ENCODE measurements around the gene TXNRD2.
A peak's percentile ranks its signal among the peaks of the same experiment; 100 is the strongest.

Gene TXNRD2

DNA sequence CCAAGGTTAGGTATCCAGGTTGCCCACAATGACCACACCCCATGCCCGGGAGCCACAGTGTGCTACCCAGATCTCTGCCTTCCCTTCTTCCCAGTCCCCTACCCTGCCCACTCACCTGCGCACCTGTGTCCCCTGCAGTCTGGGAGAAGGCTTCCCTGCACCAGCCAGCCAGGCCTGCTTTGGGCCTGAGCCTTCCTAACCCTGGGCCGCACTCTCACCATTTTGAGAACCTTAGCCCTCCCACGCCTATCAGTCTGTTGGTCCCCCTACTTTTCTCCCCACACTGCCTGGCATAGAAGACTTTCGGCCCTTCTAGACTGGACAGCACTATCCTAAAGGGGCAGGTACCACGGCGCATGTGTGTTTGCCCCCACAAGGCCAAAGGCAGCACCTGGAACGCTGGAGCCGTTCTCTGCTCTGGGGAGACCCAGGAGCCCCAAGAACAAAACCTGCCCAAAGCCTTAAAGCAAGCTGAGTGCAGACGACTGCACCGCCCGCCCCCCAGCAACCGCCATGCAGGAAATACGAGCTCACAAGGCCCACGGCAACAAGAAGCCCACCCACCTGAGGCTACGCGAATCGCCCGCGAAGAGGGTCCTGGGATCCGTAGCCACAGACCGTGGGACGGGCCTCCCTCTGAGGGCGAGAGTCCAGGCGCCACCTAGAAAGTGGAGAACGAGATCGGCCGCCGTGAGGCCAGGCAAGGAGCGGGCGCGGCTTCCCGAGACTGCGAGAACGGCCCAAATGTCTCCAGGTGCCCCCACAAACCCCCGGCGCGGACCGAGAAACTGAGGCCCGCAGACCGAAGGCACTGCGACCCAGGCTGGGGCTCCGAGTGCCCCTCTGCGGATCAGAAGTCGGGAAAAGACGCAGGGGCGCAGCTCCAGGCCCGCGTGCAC, 87.5 kb downstream of the TXNRD2 start:
- no peak for DNase-seq (ENCODE audit: low read depth, low spot score)
- H3K27ac ChIP-seq: peak overlapping the region; percentile 76

DNA sequence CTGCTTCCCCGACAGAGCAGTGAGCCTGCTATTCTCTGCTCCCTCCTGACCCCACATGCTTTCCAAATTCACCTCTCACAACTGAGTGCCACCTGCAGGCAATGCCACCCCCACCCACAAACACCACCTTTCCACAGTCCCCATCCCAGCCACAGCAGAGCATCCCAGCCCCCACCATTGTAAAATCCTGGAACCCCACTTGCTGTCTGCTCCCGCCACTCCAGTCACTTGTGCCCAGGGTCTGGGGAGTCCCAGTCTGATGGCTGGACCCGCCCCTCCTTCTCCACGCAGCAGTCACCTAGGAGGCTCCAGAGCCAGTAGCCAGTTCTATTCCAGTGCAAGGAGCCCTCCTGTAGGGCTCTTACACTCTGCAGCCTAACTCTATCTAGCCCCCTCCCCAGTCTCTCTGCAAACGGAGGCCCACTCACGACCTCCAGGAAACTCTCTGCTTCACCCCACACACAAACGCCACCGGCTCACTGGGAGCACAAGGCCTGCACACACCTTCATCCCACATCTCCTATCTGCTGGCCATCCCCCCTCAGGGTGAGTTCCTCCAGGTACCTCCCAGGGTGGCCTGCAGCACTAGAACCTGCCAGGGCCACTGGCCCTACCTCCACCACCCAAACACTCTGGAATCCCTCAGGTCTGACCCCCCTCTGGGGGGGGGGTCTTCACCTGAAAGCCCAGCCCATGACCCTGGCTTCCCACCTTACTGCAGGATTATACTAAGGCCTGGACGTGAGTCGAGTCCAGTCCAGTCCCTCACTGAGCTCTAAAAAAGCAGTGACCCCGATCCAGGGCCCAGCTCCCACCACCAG, 88.3 kb downstream of the TXNRD2 start:
- DNase-seq (ENCODE audit: low read depth, low spot score): no peak
- peak overlapping the region; percentile 76 for H3K27ac ChIP-seq

DNA sequence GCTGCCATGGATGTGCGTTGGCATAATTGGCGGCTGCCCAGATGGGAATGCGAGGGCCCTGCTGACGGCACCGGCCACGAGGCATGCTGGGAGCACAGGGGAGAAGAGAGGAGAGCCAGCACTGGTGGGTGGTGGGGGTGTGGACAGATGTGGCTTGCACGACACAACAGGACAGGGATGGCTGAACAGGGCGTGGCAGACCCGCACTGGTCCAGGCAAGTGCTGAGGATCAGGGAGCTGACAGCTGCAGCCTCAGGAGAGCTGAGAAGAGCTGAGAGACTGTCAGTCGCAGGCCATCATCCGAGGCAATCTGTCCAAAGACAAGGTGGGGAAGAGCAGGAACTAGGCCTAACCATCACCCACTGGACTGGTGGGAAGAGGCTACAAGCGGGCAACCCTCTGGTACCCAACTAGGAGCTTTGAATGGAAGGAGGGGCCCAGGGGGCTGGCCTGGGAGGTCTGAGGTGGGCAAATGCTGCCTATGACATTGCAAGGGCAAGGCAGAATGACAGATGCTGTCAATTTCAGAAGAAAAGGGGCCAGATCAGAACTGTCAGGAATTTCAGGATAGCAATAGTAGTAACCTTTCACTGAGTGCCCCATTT, 89.3 kb downstream of the TXNRD2 start:
- peak overlapping the region; percentile 76 for H3K27ac ChIP-seq
- DNase-seq (ENCODE audit: low read depth, low spot score): no peak

DNA sequence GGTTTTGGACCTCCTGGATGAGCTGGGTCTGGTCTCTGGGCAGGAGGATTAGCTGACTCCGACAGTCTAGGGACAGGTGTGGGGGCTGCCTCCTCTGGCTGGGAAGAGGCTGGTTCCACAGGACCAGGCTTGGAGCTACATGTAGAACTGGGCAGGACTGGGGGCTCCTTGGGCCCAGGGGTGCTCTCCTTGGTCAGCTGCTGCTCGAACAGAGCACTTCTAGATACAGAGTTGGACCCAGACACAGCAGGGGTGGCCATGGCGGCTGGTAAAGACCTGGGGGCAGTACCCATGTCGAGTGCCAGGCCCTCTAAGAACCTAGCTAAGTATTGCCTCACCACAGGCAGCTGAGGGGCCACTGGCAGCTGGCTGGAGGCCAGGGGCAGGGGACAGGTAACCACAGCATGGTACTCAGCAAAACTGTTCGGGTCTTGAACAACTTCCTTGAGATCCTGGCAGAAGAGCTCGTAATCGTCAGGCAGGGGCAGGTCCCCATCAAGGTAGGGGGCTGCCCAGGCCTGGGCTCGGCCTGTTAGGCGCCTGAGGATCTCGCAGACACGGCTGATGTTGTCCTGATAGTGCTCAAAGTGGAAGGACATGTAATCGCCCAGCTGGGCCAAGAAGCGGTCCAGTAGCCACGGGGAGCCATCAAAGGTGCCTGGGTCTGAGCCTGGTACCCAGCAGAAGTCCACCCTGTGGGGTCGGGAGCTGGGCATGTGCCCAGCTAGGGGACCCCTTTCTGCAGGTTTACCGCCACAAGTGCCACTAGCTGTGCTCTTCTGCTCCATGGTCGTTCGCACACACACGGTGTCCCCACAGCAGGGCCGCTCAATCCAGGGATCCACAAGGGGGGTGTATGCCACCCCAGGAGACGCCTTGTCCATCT, 90.1 kb downstream of the TXNRD2 start:
- DNase-seq (ENCODE audit: low read depth, low spot score): no peak
- peak overlapping the region; percentile 76 for H3K27ac ChIP-seq

DNA sequence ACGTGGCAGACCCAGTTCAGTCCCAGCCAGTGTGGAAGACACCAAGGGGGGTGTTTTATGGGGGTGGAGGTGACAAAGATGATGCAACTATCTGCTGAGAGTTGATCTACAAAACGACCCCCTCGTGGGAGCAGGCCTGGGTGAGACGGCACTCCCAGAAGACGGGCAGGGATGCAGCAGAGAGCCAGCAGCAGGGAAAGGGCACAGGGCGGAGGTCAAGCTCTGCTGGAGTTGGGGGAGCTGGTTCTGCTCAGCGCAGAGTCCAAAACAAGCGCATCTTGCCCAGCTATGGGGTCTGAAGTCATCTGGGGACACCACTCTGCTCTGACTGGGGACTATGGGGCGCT, 90.9 kb downstream of the TXNRD2 start:
- H3K27ac ChIP-seq: peak overlapping the region; percentile 86

DNA sequence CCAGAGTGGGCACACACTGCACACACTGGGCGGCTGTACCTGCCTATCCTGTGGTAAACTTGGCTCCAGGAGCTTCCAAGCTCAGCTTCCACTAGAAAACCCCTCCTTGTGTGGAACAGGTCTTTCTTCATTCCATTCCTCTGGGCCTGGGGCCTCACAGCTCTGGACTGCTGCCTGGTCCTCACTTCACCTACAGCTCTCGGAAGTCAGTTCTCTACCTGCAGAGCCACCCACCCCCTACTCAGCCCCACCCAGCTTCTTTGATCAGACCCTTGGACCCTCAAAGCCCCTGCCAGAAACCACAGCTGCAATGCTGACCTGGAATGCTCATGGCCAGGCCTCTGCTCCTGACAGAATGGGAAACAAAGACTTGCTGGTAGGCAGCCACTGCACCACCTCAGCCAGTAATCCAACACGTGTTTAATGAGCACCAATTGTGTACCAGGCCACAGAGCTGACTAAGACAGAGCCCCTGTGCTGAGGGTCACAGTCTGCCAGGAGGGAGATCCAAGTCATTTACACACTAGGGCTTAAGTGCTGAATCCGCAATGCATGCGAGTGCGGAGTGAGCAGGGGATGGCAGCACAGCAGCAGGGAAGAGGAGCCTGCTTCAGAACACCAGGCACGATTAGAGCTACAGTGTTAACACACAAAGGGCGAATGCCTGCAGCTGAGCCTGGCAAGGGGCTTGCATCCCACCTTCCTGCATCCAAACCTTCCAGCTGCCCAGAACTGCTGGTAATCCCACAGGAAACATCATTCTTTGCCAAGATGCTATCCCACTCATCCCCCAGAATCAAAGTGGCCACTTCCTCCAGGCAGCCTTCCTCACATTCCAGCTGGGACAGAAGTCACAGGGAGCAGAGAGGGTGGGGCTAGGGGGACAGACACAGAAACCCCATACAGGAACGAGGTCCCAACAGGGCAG, 91.5 kb downstream of the TXNRD2 start:
- DNase-seq (ENCODE audit: low read depth, low spot score): peak; percentile 45
- H3K27ac ChIP-seq: peak overlapping the region; percentile 86

More for the DNA sequence above, 90.9 kb downstream of the TXNRD2 start:
- no peak for DNase-seq (ENCODE audit: low read depth, low spot score)

DNA sequence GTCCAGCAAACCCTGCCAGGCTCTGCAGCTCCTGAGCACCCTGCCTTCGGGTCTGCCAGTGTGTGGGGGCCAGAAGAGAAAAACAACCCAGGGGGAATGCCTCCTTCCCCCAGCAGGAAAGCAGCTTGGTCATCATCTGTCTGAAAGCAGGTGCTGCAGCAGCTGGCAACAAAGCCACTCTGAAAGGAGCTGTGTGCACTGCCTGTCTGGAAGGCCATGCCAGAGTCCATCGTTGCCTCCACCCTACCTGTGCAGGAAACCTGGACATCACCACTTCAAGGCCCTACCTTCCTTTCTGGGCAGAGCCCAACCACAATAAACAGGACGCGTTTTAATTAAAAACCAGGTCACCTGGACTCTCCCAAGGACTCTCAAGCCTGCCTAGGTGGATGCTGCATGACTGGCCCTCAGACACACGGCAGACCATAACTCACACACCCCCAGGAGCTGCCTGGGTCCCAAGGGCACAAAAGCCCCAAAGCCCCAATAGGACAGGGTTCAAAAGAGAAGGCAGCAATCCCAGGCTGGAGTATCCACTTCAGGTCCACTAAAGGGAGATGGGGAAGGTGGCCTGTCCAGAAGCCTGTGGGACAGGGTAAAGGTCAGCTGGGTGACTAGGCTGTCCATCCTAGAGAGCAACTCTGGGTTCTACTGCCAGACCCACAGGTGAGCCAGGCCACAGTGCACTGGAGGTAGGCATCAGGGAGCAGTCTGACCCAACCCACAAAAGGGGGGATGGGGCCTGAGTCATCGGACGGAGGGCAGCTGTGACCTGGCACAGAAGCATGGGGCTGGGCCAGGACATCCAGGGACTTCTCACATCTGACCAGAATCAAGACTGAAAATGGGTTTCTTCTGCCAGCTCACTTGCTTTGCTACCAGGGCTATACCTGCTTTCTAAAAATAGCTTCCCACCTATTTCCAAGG, 93.1 kb downstream of the TXNRD2 start:
- peak overlapping the region; percentile 86 for H3K27ac ChIP-seq
- no peak for DNase-seq (ENCODE audit: low read depth, low spot score)

DNA sequence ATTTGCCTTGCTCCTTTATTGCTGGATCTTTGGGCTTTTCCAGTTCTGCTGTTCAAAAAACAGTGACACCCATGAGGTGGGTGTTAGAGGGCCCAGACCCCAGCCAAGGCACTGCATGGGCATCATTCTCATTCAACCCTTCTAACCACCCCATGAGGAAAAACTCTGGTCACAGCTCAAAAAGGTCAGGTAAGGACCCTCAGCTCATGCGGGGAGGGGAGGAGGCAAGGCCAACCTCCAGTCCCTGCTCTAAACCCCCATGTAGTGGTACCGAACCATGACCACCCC, 94.3 kb downstream of the TXNRD2 start:
- DNase-seq (ENCODE audit: low read depth, low spot score): no peak
- H3K27ac ChIP-seq: no peak overlapping the region

DNA sequence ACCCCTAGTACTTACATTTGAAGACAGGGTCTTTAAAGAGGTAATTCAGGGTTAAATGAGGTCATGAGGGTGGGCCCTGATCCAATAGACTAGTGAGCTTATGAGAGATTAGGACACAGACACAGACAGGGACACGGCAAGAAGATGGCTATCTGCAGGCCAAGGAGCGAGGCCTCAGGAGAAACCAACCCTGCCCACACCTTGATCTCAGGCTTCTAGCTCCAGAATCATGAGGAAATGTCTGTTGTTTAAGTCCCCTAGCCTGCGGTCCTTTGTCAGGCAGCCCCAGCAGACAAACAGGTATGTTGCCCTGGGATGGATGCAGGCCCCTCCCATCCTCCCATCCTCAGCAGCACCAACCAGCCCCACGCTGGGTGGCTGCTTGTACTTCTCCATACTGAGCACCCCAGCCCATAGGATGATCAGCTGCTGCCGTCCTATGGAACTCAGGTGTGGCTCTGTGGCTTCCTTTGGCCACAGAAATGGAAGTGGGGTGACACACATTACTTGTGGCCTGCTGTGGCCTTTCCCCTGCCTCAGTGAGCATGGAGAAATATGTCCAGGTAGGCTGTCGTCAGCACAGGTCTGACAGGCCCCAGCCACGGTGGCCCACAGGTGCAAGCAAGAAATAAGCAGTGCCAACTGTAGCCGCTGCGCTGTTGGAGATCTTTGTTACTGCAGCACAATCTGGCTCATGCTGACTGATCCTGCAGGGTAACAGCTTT, 94.8 kb downstream of the TXNRD2 start:
- H3K27ac ChIP-seq: no peak overlapping the region
- DNase-seq (ENCODE audit: low read depth, low spot score): no peak

DNA sequence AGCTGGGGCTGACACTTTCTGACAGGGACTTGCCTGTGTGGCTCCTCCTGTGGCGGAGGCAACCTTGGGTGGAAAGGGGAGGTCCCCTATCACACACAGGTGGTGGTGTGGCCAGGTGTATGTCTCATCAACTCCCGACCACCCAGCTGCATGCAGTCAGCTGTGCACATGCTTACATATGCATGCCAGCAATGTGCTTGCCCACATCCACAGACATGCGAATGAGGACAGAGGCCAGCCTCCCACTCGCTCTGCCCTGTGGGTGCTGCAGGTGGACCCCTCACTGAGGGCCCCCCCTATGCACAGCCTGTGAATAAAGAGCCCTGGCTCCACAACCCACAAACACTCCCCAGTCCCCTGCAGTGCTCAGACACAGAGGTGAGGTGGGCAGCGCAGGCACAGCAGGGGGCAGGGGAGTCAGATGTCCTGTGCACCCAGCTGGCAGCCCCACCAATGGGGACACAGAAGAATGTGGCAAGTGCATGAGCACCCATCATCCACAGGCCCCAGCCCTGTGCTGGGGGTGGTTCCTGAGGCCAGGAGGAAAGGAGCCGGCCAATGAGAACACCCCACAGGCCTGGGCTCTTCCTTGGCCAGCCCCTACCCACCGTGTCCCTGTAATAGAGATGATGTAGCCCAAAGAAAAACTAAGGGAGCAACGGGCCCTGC, 96.4 kb downstream of the TXNRD2 start:
- peak overlapping the region; percentile 26 for H3K27ac ChIP-seq
- DNase-seq (ENCODE audit: low read depth, low spot score): no peak

DNA sequence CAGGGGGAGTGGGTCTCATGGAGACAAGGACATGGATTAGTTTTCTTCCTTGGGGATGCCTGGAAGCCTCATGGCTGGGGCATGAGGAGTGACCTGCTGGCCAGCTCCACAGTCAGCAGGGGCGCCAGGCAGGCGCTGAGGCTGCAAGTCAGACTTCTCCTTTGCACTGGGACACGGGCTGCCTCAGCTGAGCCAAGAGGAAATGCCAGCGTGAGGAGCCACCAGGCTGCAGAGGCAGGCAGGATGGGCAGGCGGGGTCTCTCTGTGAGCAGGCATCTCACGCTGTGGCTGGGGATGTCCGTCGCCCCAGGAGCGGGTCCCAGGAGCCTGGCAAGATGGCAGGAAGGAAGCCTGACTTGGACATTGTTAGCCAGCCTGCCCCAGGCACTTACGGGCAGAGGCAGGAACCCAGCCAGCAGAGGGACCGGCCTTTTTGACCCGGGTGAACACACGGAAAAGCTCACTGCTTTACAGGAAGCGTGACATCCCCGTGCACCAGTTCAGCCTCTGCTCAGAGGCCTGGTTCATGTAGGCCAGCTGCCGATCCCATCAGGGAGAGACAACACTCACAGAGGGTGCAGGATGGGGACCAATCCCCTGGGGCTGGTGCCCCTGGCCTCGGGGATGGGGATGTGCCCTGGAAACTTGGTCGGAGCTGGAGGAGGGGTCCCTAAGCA, 97.1 kb downstream of the TXNRD2 start:
- no peak for DNase-seq (ENCODE audit: low read depth, low spot score)
- H3K27ac ChIP-seq: peak overlapping the region; percentile 26

DNA sequence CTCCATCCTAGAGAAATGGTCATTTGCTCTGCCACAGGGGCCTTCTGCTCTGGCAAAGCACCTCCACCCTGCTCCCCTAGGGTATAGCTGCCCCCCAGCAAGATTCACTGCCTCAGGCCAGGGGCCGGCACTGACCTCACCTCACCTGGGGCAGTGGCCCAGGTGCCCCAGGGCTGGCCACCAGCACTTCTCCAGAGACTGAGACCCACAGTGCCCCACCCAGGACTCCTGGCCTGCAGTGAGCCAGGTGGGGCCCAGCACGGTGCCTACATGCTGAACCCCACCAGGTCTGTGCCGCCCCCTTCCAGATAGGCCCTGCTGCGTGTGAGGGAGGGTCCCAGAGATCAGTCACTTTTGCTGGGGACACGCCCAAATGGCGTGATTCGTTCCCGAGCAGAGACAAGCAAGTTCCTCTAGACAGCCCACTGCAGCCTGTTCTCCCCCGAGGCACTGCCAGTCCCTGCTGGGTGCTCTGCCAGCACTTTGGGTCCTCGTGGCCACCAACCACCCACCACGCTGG, 97.7 kb downstream of the TXNRD2 start:
- no peak for DNase-seq (ENCODE audit: low read depth, low spot score)
- peak overlapping the region; percentile 26 for H3K27ac ChIP-seq

DNA sequence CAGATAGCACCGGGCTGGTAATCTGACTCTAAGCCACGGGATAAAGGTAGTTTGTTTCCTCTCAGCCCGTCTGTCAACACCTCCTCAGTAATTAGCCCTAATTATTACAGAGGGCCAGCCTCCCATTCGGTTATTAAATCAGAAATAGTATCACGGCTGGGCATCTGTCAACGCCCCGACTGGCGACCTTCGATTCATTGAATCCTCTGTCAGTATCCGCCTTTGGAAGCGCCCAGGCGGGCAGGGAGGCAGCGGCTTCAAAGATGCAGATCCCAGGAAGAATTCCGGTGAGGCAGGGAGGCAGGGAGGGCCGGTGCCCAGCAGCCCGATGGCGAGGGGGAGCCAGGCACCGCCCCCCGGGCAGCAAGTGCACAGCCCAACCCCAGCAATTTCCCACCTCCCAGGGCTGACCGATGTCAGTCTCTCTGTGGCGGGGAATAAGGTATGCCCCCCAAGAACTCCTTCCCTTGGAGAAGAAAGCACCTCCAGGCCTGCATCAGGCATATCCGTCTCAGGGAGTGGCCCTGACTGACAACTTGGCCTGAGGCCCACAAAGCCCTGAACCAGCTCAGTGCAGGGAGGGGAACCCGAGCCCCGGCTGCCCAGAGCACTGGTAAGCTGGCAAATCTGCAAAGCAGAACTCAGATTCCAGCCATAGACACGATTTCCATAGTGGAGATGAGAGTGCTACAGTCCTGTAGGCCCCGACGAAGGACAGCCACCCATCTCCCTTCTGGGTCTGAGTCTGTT, 98.3 kb downstream of the TXNRD2 start:
- H3K27ac ChIP-seq: no peak overlapping the region
- DNase-seq (ENCODE audit: low read depth, low spot score): no peak

DNA sequence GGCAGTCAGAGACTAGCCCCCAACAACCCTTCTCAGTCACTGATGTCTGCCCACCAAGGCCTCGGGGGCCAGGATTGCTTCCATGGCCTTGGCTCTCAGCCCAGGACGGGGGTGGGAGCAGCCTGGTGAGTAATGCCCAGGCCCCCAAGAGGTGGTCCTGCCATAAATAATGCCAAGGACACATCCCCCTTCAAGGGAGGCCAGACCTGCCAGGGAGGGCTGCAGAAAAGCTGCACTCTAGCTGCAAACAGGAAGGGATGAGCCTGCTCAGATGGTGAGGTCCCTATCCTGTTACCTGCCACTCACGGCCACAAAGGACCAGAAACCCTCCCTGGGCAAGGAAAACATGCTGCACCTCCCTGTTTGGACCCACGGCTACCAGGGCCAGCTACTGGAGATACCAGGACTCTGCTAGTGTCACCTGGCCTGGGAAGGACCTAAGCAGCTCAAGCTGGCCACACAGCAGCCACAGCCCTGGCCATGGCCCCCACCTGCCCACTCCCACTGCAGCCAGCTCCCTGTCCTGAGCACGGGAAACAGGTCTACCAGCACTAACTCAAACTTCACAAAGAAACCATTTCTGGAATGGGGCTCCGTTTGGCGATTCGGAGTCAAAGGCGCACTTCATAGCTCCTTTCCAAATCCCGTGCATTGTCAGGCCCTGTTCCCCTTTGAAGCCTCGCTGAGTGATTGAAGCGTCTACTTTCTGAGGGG, 99.1 kb downstream of the TXNRD2 start:
- no peak for DNase-seq (ENCODE audit: low read depth, low spot score)
- H3K27ac ChIP-seq: no peak overlapping the region
